Astrocyte (in vitro differentiated cells and primary cell): ENCODE data around the gene RALGAPA2. TPM values are rescaled to one million over a fixed set of nuclear protein-coding genes. Genes with fewer than 3 reads are reported as not detected.

Experiments used
- DNase-seq: peaks from one replicate; pipeline ENCODE4 v3.0.0-alpha.2; 2010; ENCODE audit warnings: low read depth
- FAIRE-seq: peaks from 2 replicates; lab custom pipeline; 2011; peaks lifted over from hg19 to GRCh38; lab: Jason Lieb, UNC
- H2AFZ ChIP-seq: 2 replicates; pipeline ENCODE4 v1.6.0; 2012; ENCODE audit warnings: low read depth, low read length, inconsistent platforms
- H3K27ac ChIP-seq: 2 replicates; pipeline ENCODE4 v1.5.1; 2011; ENCODE audit warnings: low read depth, low read length, inconsistent platforms
- H3K27me3 ChIP-seq: 2 replicates; pipeline ENCODE4 v1.6.0; 2011; ENCODE audit warnings: low read length, inconsistent platforms; ENCODE audit not compliant: insufficient read depth
- H3K36me3 ChIP-seq: 2 replicates; pipeline ENCODE4 v1.5.1; 2011; ENCODE audit warnings: low read length, inconsistent platforms; ENCODE audit not compliant: insufficient read depth
- H3K4me1 ChIP-seq: 2 replicates; pipeline ENCODE4 v1.5.1; 2011; ENCODE audit warnings: low read length, inconsistent platforms; ENCODE audit not compliant: insufficient read depth
- H3K4me2 ChIP-seq: 2 replicates; pipeline ENCODE4 v1.6.0; 2012; ENCODE audit warnings: low read length, inconsistent platforms
- H3K4me3 ChIP-seq: 2 replicates; pipeline ENCODE4 v1.5.1; 2011; ENCODE audit warnings: low read depth, mild to moderate bottlenecking, low read length, inconsistent platforms; ENCODE audit not compliant: insufficient read depth
- H3K79me2 ChIP-seq: 2 replicates; pipeline ENCODE4 v1.6.0; 2012; ENCODE audit warnings: mild to moderate bottlenecking, low read length, inconsistent platforms; ENCODE audit not compliant: insufficient read depth
- H3K9ac ChIP-seq: 2 replicates; pipeline ENCODE4 v1.6.0; 2012; ENCODE audit warnings: mild to moderate bottlenecking, low read length, inconsistent platforms
- H3K9me3 ChIP-seq: 2 replicates; pipeline ENCODE4 v1.5.1; 2012; ENCODE audit warnings: low read depth, mild to moderate bottlenecking, low read length, inconsistent platforms; ENCODE audit not compliant: insufficient read depth
- H4K20me1 ChIP-seq: 2 replicates; pipeline ENCODE4 v1.6.0; 2012; ENCODE audit warnings: low read length, inconsistent platforms; ENCODE audit not compliant: insufficient read depth
- H3K27ac Mint-ChIP-seq: one replicate; pipeline ENCODE4 v1.8.0; 2021; ENCODE audit warnings: mild to moderate bottlenecking, mixed read lengths; ENCODE audit not compliant: unreplicated experiment
- H3K27me3 Mint-ChIP-seq: one replicate; pipeline ENCODE4 v1.8.0; 2021; ENCODE audit warnings: low read depth, mixed read lengths; ENCODE audit not compliant: unreplicated experiment
- H3K36me3 Mint-ChIP-seq: one replicate; pipeline ENCODE4 v1.8.0; 2021; ENCODE audit warnings: low read depth, mixed read lengths; ENCODE audit not compliant: unreplicated experiment
- H3K4me1 Mint-ChIP-seq: one replicate; pipeline ENCODE4 v1.8.0; 2021; ENCODE audit warnings: low read depth, mixed read lengths; ENCODE audit not compliant: unreplicated experiment
- H3K4me3 Mint-ChIP-seq: one replicate; pipeline ENCODE4 v1.8.0; 2021; ENCODE audit warnings: mild to moderate bottlenecking, moderate library complexity, mixed read lengths; ENCODE audit not compliant: unreplicated experiment
- H3K9me3 Mint-ChIP-seq: one replicate; pipeline ENCODE4 v1.8.0; 2021; ENCODE audit warnings: mild to moderate bottlenecking, mixed read lengths; ENCODE audit not compliant: unreplicated experiment
- CTCF ChIP-seq: IDR thresholded peaks from 2 replicates; pipeline ENCODE4 v1.5.1; 2011; ENCODE audit warnings: low read depth, mild to moderate bottlenecking, inconsistent platforms, low read length, moderate library complexity; ENCODE audit not compliant: insufficient read depth
- EZH2 ChIP-seq: IDR thresholded peaks from 2 replicates; pipeline ENCODE4 v1.6.1; 2012; ENCODE audit warnings: mild to moderate bottlenecking, low read length, inconsistent platforms; ENCODE audit not compliant: insufficient read depth
- total RNA-seq: library from RNA; stranded (reverse); gene quantifications from 2 replicates; pipeline ENCODE4 v1.2.1, GENCODE V29; 2021

Gene RALGAPA2
- total RNA-seq, 1 donor from 2014 or later = 6.6 TPM

GRCh38 chr20:20405623-20406022 is 306.8 kb downstream of the RALGAPA2 start:
- Mint-ChIP-seq H3K36me3 (peaks cover 2% of the 10 kb centered on the region), H3K27me3 (peaks cover 12% of the 10 kb centered on the region), H3K4me1 (peaks cover 2% of the 10 kb centered on the region)

GRCh38 chr20:20404633-20405032 is 307.8 kb downstream of the RALGAPA2 start:
- no peak overlapping the region for H3K4me3 ChIP-seq
- FAIRE-seq = no peak

More at GRCh38 chr20:20405623-20406022, 306.8 kb downstream of the RALGAPA2 start:
- H3K27ac ChIP-seq = no peak overlapping the region
- no peak overlapping the region for H3K27ac Mint-ChIP-seq
- no peaks in the 10 kb centered on the region for H3K9me3 Mint-ChIP-seq
- DNase-seq (no peak), FAIRE-seq (no peak)
- no peaks in the 10 kb centered on the region for H3K36me3 ChIP-seq
- TF ChIP-seq EZH2 = no peak
- TF ChIP-seq CTCF = no peak
- no peak overlapping the region for H3K4me3 Mint-ChIP-seq
- H3K4me2 ChIP-seq = no peak overlapping the region
- H3K79me2 ChIP-seq = no peaks in the 10 kb centered on the region
- no peak overlapping the region for H2AFZ ChIP-seq
- no peaks in the 10 kb centered on the region for H3K27me3 ChIP-seq
- H3K4me3 ChIP-seq = no peak overlapping the region
- H3K9me3 ChIP-seq = no peaks in the 10 kb centered on the region
- H3K4me1 ChIP-seq = no peaks in the 10 kb centered on the region
- H3K9ac ChIP-seq = no peak overlapping the region
- no peaks in the 10 kb centered on the region for H4K20me1 ChIP-seq

More at GRCh38 chr20:20404633-20405032, 307.8 kb downstream of the RALGAPA2 start:
- Mint-ChIP-seq H3K36me3 (peaks cover under 1% of the 10 kb centered on the region), H3K4me1 (peaks cover 2% of the 10 kb centered on the region), H3K9me3 (no peaks in the 10 kb centered on the region), H3K4me3 (no peak overlapping the region), H3K27ac (no peak overlapping the region), H3K27me3 (peaks cover 12% of the 10 kb centered on the region)
- TF ChIP-seq EZH2 (no peak), CTCF (no peak)
- H3K27ac ChIP-seq = no peak overlapping the region
- no peaks in the 10 kb centered on the region for H3K4me1 ChIP-seq
- no peaks in the 10 kb centered on the region for H4K20me1 ChIP-seq
- no peaks in the 10 kb centered on the region for H3K9me3 ChIP-seq
- H3K79me2 ChIP-seq = no peaks in the 10 kb centered on the region
- no peak for DNase-seq
- no peak overlapping the region for H3K9ac ChIP-seq
- no peak overlapping the region for H2AFZ ChIP-seq
- H3K36me3 ChIP-seq = no peaks in the 10 kb centered on the region
- no peaks in the 10 kb centered on the region for H3K27me3 ChIP-seq
- H3K4me2 ChIP-seq = no peak overlapping the region
